ENCODE data around the gene REXO1. TPM values are rescaled to one million over a fixed set of nuclear protein-coding genes. Genes with fewer than 3 reads are reported as not detected.

Gene REXO1
- total and polyA plus RNA-seq, 2 donors (not counting 1 experiment from before 2014, with no cell fraction given): 6.1 to 6.8 TPM

DNA sequence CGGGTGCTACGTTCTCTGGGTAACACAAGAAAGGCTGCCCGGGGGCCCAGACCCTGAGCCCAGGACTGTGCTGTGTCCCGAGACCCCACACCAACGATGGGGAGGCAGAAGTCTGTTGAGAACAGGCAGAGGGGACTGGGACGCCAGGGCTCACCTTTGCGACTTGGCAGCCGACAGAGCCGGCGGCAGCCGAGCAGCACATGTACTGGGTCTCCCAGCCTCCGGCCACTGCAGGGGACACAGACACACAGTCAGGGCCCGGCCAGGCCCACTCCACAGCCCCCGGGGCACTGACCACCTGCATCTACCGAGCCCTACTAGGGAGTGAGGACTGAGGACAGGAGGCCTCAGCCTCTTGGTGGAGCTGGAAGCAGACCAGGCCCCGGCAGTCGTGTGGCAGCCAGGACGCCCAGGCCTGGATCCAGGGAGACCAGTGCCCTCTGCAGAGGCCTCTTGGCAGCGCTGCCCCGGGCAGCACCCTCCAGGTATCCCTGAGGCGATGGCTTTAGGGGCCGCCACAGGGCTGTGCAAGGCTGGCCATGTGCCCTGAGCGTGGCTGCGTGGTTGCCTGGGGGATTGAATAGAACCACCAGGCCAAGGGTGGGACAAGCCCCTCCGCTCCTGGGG, 30.6 kb downstream of the REXO1 start:
- Histone ChIP-seq H3K9ac (ENCODE audit: insufficient read depth, low read length) (no peak overlapping the region), H3K36me3 (ENCODE audit: control insufficient read depth, insufficient read depth, low read length) (peaks cover 29% of the 10 kb centered on the region), H3K79me2 (ENCODE audit: control insufficient read depth, insufficient read depth, low read length) (no peaks in the 10 kb centered on the region), H2AFZ (ENCODE audit: low read length) (no peak overlapping the region), H4K20me1 (ENCODE audit: control insufficient read depth, extremely low read depth, insufficient read depth, low read length) (no peaks in the 10 kb centered on the region), H3K27ac (ENCODE audit: insufficient read depth, low read length) (no peak overlapping the region), H3K27me3 (ENCODE audit: control insufficient read depth, insufficient read depth, low read length) (no peaks in the 10 kb centered on the region), H3K4me2 (ENCODE audit: extremely low read depth, insufficient read depth, low read length) (no peak overlapping the region), H3K9me3 (ENCODE audit: control insufficient read depth, insufficient read depth, low read depth, low read length) (no peaks in the 10 kb centered on the region), H3K4me1 (ENCODE audit: control insufficient read depth, extremely low read depth, insufficient read depth, low read length) (peaks cover 2% of the 10 kb centered on the region), H3K4me3 (replicated peaks in 1 of 4; ENCODE audit: control extremely low read depth in 1 of 4, insufficient read depth in 1 of 4, low read depth in 3 of 4, low read length in 4 of 4) (no peak overlapping the region)
- TF ChIP-seq, protein P1, sequence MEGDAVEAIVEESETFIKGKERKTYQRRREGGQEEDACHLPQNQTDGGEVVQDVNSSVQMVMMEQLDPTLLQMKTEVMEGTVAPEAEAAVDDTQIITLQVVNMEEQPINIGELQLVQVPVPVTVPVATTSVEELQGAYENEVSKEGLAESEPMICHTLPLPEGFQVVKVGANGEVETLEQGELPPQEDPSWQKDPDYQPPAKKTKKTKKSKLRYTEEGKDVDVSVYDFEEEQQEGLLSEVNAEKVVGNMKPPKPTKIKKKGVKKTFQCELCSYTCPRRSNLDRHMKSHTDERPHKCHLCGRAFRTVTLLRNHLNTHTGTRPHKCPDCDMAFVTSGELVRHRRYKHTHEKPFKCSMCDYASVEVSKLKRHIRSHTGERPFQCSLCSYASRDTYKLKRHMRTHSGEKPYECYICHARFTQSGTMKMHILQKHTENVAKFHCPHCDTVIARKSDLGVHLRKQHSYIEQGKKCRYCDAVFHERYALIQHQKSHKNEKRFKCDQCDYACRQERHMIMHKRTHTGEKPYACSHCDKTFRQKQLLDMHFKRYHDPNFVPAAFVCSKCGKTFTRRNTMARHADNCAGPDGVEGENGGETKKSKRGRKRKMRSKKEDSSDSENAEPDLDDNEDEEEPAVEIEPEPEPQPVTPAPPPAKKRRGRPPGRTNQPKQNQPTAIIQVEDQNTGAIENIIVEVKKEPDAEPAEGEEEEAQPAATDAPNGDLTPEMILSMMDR (conservative IDR thresholded peaks at IDR 0.05 in 1 of 2, IDR thresholded peaks at IDR 0.05 in 1 of 2; ENCODE audit: low read depth in 1 of 2, low read length in 2 of 2): no peak
- TF ChIP-seq EZH2 (IDR thresholded peaks at IDR 0.05; ENCODE audit: low read length, missing control alignments): no peak
- DNase-seq (ENCODE audit: low read depth in 2 of 2): no peak

DNA sequence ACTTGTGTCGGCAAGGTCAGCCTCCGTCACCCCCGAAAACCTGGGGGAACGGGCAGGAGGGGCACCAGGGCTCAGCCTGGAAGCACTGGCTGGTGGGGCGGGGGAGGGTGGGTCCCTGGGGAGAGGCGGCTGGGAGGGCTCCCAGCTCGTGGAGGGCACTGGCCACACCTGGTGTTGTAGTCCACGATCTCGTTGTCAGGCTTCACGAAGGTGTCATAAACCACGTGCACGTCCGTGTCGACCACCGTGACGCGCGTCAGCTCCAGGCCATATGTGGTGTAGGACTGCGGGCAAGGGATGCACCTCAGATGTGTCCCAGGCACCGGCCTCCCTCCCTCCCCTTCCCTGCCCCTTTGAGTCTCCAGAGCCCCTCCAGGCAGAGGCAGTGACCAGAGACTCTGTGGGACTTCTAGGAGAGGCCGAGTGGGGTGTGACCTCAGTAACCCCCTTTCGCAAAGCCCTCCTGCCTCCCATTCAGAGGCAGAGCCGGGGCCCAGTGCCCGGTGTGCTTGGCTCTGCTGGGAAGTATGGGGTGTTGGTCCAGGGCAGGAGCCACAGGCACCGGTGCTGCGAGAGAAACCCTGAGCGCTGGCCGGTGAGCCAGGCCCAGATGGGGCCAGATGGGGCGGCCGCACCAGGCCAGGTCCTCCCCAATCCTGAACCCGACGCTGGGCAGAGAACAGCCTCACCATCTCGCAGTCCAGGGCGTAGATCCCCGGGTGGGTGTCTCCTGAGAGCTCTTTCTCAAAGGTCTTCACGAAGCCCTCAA, 31.6 kb downstream of the REXO1 start:
- no peak overlapping the region for H2AFZ ChIP-seq (ENCODE audit: low read length)
- peaks cover 2% of the 10 kb centered on the region for H3K4me1 ChIP-seq (ENCODE audit: control insufficient read depth, extremely low read depth, insufficient read depth, low read length)
- no peak overlapping the region for H3K4me2 ChIP-seq (ENCODE audit: extremely low read depth, insufficient read depth, low read length)
- no peaks in the 10 kb centered on the region for H4K20me1 ChIP-seq (ENCODE audit: control insufficient read depth, extremely low read depth, insufficient read depth, low read length)
- TF ChIP-seq, protein P1 (conservative IDR thresholded peaks at IDR 0.05 in 1 of 2, IDR thresholded peaks at IDR 0.05 in 1 of 2; ENCODE audit: low read depth in 1 of 2, low read length in 2 of 2): no peak
- TF ChIP-seq EZH2 (IDR thresholded peaks at IDR 0.05; ENCODE audit: low read length, missing control alignments): no peak
- H3K4me3 ChIP-seq (replicated peaks in 1 of 4; ENCODE audit: control extremely low read depth in 1 of 4, insufficient read depth in 1 of 4, low read depth in 3 of 4, low read length in 4 of 4): no peak overlapping the region
- H3K27ac ChIP-seq (ENCODE audit: insufficient read depth, low read length): no peak overlapping the region
- H3K79me2 ChIP-seq (ENCODE audit: control insufficient read depth, insufficient read depth, low read length): no peaks in the 10 kb centered on the region
- peaks cover 29% of the 10 kb centered on the region for H3K36me3 ChIP-seq (ENCODE audit: control insufficient read depth, insufficient read depth, low read length)
- no peaks in the 10 kb centered on the region for H3K9me3 ChIP-seq (ENCODE audit: control insufficient read depth, insufficient read depth, low read depth, low read length)
- H3K9ac ChIP-seq (ENCODE audit: insufficient read depth, low read length): no peak overlapping the region
- H3K27me3 ChIP-seq (ENCODE audit: control insufficient read depth, insufficient read depth, low read length): no peaks in the 10 kb centered on the region
- DNase-seq (ENCODE audit: low read depth in 2 of 2): no peak

- Histone ChIP-seq H3K36me3 (ENCODE audit: control insufficient read depth, insufficient read depth, low read length) (peaks cover 26% of the 10 kb centered on the region), H3K27me3 (ENCODE audit: control insufficient read depth, insufficient read depth, low read length) (no peaks in the 10 kb centered on the region), H2AFZ (ENCODE audit: low read length) (no peak overlapping the region), H3K4me3 (replicated peaks in 1 of 4; ENCODE audit: control extremely low read depth in 1 of 4, insufficient read depth in 1 of 4, low read depth in 3 of 4, low read length in 4 of 4) (no peak overlapping the region), H3K9me3 (ENCODE audit: control insufficient read depth, insufficient read depth, low read depth, low read length) (no peaks in the 10 kb centered on the region), H3K9ac (ENCODE audit: insufficient read depth, low read length) (no peak overlapping the region), H3K4me1 (ENCODE audit: control insufficient read depth, extremely low read depth, insufficient read depth, low read length) (peaks cover 2% of the 10 kb centered on the region), H3K79me2 (ENCODE audit: control insufficient read depth, insufficient read depth, low read length) (no peaks in the 10 kb centered on the region), H4K20me1 (ENCODE audit: control insufficient read depth, extremely low read depth, insufficient read depth, low read length) (no peaks in the 10 kb centered on the region), H3K27ac (ENCODE audit: insufficient read depth, low read length) (no peak overlapping the region), H3K4me2 (ENCODE audit: extremely low read depth, insufficient read depth, low read length) (no peak overlapping the region)
- TF ChIP-seq, protein P1 (conservative IDR thresholded peaks at IDR 0.05 in 1 of 2, IDR thresholded peaks at IDR 0.05 in 1 of 2; ENCODE audit: low read depth in 1 of 2, low read length in 2 of 2): no peak
- no peak for TF ChIP-seq EZH2 (IDR thresholded peaks at IDR 0.05; ENCODE audit: low read length, missing control alignments)
- DNase-seq (ENCODE audit: low read depth in 2 of 2): no peak
Observed at GRCh38 chr19:1815605-1816529, 32.4 kb downstream of the REXO1 start.
